HG03175 (cell line): ENCODE measurements around the gene TBCCD1.
"Not testable (repeated sequence)": the region's sequence is repeated elsewhere in the genome, so short reads cannot be mapped to it uniquely, and the experiment has no call there.

Experiments
- ATAC-seq: cut with Tn5 transposase; IDR thresholded peaks from one replicate; pipeline ENCODE4 v1.9.1; 2021; ENCODE audit warnings: mild to moderate bottlenecking, moderate library complexity; ENCODE audit not compliant: unreplicated experiment

TBCCD1 gene

GRCh38 chr3:186596568-186597287, 29.6 kb upstream of the TBCCD1 start:
- ATAC-seq: no peak

DNA sequence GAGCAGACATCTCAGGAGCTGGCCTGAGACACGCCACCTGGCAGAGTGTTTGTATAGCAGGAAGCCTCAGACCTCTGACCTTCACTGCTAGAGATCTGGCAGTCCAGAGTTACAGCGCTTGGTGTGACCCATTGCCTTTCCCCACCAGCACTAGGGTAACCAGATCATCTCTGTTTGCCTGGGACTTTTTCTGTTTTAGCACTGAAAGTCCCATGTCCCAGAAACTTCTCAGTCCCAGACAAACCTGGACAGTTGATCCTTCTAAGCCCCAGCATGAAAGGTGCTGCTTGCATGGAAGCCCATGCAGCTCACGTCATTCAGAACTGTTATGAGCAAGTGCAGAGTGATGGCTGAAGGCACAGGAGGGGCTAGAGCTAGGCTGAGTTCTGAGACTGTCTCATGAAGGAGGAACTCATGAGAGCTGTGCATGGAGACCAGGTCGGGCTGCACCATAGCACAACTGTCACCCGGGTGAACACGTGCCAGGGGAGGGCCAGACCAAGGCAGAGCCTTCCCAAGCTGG, 27.5 kb upstream of the TBCCD1 start:
- ATAC-seq: no peak

DNA sequence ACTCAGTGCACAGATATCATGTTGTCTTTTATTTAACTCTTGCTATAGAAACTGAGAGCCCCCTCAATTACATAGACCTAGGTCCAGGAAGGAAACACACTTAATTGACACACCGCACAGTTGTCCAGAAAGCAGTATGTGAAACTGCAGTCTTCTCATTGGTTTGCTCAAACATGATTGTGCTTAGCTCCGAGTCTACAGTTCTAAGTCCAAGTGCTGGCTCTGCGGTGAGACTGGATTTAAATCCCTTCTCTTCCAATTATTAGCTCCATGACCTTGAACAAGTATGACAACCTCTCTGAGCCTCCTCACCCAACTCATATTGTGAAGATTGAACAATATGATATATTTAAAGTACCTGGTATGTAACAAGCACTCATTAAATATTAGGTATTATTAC, 26.7 kb upstream of the TBCCD1 start:
- no peak for ATAC-seq

GRCh38 chr3:186592682-186593081, 25.5 kb upstream of the TBCCD1 start:
- no peak for ATAC-seq

- ATAC-seq: no peak
Measured at GRCh38 chr3:186590580-186591295, 23.6 kb upstream of the TBCCD1 start.

DNA sequence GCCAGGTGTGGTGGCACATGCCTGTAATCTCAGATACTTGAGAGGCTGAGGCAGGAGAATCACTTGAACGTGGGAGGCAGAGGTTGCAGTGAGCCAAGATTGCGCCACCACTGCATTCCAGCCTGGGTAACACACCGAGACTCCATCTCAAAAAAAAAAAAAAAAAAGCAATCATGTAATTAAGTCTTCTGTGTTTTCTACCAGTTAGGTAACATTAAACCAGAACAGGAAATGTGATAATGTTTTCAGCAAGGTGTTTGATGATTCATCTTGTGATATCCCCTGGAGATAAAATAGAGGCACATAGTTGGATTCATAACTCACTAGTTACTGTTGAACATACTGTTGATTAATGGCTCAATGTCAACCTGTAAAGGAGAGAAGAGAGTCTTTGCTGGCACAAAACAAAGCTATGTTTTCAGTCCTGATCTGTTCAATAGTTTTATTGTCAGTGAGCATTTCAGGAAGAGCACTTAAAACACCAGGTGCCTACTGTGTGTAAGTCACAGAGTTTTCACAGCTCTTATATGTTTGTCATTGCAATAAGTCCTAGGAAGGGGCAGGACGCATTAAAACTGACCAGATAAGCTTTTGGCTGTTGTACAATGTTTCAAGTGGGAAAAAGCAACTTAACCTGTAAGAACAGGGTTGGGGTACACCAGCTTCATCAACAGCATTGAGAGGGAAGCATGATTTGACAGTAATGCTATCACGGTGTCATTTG, 22.9 kb upstream of the TBCCD1 start:
- ATAC-seq: no peak

- ATAC-seq: no peak
Measured at GRCh38 chr3:186589121-186589520, 22.0 kb upstream of the TBCCD1 start.

GRCh38 chr3:186588632-186589031, 21.5 kb upstream of the TBCCD1 start:
- no peak for ATAC-seq

DNA sequence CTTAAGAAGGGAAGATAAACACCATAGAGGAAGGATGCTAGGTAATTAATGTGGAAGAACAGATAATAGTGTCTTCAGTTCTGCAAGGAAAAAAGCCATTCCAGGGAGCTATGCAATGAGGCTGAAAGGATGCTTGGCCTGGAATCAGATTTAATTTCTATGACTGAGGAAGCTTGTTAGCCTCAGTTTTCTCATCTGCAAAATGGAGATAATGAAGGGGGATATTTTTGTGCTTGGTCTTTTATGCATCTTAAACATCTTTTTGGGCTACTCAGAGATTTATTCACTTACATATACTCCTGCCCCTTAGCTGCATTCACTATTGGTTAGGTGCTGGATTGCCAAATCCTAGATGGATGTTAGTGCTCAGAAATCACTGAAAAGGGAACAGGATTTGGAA, 20.0 kb upstream of the TBCCD1 start:
- ATAC-seq: no peak

DNA sequence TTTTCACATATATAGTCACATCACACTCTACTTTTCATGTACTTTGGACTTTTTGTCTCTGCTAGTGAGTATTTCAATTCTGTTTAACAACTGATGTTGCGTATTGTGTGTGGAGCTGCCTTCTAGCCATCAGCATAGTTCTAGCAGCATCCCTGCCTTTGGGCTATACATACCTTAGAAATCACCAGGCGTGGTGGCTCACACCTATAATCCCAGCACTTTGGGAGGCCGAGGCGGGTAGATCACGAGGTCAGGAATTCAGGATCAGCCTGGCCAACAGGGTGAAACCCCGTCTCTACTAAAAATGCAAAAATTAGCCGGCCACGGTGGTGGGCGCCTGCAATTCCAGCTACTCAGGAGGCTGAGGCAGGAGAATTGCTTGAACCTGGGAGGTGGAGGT, 19.1 kb upstream of the TBCCD1 start:
- not testable (repeated sequence) for ATAC-seq

DNA sequence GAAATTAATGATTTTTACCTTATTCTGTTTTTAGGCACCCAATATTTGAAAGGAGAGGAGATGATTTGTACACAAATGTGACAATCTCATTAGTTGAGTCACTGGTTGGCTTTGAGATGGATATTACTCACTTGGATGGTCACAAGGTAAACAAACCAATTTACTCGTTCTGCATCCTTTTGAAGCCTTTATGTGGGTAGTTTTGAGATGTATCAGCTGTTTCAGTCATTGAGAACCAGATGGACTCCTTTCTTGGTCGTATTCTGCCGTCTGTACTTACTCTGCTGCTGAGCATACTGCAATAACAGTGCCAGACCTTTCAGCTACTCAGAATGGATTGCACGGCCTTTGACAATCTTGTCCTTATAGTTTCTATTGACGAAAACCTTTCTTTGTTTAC, 16.7 kb upstream of the TBCCD1 start:
- no peak for ATAC-seq

- ATAC-seq: no peak
Measured at GRCh38 chr3:186582541-186582940, 15.4 kb upstream of the TBCCD1 start.

- ATAC-seq: no peak
Measured at GRCh38 chr3:186580785-186581184, 13.6 kb upstream of the TBCCD1 start.

DNA sequence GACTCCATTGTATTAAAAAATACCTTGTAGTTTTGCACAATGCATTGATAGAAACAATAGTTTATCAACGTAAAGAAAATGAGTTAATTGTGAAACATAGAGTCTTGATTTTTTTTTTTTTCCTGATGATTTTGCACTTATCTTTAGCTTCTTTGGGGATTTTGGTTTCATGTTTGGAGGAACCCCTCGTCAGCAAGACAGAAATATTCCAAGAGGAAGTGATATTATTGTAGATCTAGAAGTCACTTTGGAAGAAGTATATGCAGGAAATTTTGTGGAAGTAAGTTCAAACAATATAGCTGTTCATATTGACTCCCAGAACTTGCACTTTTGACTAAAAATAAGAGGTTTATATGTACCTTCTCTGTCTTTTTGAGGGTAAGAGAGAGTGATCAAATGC, 10.4 kb upstream of the TBCCD1 start:
- no peak for ATAC-seq

GRCh38 chr3:186571644-186572013, 4.5 kb upstream of the TBCCD1 start:
- no peak for ATAC-seq

DNA sequence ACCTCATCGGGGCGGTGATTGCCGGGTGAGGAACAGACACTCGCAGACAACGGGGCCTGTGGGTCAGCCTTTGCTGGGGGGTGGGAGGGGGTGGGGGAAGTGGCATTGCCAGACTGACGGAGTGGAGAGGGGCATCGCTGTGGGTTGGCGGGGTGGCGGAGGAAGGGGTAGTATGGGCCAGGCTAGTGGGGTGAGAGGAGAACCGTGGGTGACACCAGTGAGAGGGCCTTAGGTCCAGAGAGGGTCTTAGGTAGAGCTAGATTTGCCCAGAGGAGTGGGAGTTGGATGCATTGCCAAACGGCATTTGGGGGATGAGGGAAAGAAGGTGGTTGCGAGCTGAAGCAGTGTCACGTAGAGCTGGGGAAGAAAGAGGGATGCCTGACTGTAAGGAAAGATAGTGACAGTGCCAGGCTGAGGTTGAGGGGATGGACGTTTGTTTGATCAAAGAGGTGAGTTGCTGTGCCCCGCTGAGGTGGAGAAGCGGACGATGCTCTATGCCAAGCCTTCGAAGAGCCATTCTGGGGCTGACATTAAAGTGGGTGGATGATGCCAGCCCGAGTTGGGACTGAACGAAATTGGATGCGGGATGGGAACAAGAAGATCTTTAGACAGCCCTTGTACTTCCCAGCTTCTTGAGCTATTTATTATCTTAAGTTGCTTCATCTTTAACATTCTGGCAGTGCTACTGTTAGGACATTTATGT, 4.0 kb upstream of the TBCCD1 start:
- no peak for ATAC-seq

DNA sequence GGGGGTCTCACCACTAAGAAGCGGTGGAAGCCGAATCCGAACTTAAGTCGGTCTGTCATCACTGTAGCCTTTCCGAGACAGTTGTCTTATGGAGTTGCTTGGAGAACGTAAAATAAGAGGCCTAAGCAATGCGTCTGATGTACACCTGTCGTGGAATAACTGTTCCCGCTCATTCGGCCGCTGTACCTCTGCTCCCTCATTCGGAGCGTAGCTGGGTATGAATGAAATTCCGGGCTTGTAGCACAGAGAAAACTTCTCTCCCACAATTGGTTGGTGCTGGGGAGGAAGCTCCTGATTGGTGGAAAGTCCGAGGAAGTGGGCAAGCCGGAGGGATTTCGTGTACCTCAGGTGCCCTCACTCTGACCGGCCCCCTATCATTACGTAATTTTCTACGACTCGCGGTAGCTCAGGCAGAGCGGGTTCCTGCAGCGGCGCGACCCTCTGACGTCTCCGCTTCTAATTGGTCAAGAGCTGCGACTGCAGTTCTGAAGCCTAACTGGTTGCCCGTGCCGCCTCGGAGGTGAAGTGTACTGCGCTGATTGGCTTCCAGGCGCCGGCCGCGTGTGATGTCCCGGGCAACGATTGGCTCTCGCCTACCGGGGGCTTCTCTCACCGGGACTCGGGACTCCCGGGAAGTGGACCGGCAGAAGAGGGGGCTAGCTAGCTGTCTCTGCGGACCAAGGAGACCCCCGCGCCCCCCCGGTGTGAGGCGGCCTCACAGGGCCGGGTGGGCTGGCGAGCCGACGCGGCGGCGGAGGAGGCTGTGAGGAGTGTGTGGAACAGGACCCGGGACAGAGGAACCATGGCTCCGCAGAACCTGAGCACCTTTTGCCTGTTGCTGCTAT, 3.2 kb upstream of the TBCCD1 start, which contains the start of gene DNAJB11:
Gene DNAJB11 (plus strand): TSS at position 625 of the 845 bp plus-strand sequence. CDS start 178 bp downstream, at position 803.
- ATAC-seq: peak; percentile 88

DNA sequence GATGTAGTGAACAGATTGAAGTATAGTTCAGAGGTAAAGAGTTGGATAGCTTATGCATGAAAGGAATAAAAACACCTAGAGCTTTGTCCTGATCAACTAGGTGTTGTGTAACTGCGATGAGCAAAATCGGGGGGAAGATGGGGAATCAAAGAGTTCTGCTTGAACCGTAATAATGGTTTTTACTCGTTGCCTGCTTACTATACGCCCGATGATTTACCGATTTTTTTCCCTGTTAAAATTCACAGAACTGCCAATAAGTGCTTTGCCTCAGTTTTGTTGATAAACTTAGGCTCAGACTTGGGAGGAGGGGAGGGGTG, 2.6 kb upstream of the TBCCD1 start:
- no peak for ATAC-seq

- not testable (repeated sequence) for ATAC-seq
Measured at GRCh38 chr3:186569361-186569760, 2.2 kb upstream of the TBCCD1 start.

DNA sequence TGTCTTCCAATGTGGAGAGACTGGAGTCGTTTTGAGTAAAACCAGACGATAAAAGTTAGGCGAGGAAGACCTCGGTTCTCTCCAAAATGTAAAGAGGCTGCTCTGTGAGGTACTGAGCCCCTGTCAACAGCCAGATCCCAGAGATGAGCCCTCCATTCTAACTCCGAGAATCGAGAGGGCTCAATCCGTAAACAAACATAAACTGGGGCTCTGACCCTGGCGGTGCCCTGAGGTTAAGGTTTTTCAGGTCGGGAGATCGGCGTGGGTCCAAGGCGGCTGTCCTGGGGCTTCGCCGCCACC, 417 bp downstream of the TBCCD1 start:
- no peak for ATAC-seq
